ENCODE data around the gene SRSF4. TPM values are rescaled to one million over a fixed set of nuclear protein-coding genes. Genes with fewer than 3 reads are reported as not detected.

SRSF4 gene
- total RNA-seq, 1 donor from 2014 or later: 67.8 TPM

DNA sequence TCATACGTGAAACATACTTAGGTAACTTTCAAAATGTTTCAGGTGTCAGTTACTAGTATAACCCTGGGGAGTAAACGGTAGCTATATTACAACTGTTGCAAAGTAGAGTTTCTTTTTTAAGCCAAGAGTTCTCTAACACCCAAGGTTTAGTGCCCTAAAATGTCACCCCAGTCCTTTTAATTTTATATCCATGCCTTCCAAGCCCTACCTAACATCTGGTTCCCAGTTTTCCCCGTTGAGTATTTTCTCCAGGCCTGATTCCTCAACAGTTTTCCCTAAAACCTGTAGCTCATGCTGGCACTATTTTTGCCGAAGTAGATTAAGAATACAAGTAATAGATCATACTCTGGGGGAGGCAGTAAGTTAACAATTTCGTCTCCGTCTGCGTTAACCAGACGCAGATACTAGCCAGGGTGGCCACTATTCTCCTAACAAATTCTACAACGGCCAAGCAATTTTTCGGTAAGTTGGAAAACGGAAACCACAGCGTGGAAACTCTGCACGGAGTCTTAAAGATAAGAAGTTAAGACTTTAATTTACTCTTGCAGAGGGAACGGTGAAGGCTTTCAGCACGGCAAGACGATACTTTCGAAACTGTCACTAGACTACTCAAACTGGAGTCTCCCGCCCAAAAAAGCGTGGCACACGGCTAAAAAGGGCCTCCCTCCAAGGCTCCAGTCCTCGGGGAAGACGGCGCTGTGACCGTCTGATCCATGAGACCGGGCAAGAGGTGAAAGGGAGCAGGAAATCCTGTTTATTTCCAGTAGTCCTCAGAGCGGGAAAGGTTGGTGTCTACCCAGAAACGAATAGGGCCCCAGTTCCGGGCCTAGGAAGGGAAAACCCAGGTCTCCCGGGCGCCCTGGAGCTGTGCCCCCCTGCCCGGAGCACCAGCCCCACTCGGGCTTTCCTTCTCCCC lies 945 bp downstream of the SRSF4 start:
- Histone ChIP-seq H3K4me1 (peaks cover 58% of the 10 kb centered on the region), H3K4me3 (peak overlapping the region; percentile 80 to 99), H3K9me3 (no peaks in the 10 kb centered on the region), H3K27ac (peak overlapping the region; percentile 99), H3K27me3 (no peaks in the 10 kb centered on the region), H3K36me3 (peaks cover 0 to 8% of the 10 kb centered on the region in 2 donors)
- TF ChIP-seq POLR2A (IDR thresholded peaks at IDR 0.05): no peak
- no peak for TF ChIP-seq POLR2AphosphoS5 (IDR thresholded peaks at IDR 0.05; ENCODE audit: insufficient read depth in 1 of 2, low read depth in 1 of 2)
- TF ChIP-seq, protein P1, sequence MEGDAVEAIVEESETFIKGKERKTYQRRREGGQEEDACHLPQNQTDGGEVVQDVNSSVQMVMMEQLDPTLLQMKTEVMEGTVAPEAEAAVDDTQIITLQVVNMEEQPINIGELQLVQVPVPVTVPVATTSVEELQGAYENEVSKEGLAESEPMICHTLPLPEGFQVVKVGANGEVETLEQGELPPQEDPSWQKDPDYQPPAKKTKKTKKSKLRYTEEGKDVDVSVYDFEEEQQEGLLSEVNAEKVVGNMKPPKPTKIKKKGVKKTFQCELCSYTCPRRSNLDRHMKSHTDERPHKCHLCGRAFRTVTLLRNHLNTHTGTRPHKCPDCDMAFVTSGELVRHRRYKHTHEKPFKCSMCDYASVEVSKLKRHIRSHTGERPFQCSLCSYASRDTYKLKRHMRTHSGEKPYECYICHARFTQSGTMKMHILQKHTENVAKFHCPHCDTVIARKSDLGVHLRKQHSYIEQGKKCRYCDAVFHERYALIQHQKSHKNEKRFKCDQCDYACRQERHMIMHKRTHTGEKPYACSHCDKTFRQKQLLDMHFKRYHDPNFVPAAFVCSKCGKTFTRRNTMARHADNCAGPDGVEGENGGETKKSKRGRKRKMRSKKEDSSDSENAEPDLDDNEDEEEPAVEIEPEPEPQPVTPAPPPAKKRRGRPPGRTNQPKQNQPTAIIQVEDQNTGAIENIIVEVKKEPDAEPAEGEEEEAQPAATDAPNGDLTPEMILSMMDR (IDR thresholded peaks at IDR 0.05): no peak
- DNase-seq (ENCODE audit: extremely low spot score in 2 of 2): no peak
- intact Hi-C loops (cut with DNase I): loop anchor here (2.0 to 5.0 kb wide), 2 partner anchors 58 to 293 kb away; partner anchors contain the start of gene TMEM200B

DNA sequence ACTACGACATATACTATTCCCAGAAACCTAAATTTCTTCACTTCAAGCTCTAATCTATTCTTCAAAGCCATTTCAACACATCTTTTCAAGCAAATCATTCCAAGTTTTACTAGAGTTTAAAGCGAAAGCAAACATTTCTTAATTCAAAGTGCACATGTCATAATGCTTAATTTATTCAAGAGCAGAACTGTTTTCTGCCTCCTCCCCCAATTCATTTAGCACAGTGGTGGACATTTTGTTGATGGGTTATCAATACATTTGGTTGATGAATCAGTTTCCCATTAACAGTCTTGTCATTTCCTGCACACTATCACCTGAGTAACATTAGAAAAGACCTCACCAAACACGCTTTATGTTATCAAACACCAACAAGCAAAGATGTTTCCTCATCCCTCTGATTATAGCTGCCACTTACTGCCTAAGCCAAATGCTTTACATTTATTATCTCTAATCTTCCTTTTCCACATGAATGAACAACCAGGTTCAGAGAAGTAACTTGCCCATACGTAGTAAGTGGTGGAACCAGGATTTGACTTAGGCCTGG lies 2.0 kb downstream of the SRSF4 start:
- H3K27ac ChIP-seq: peak overlapping the region; percentile 99
- peaks cover 59% of the 10 kb centered on the region for H3K4me1 ChIP-seq
- H3K9me3 ChIP-seq: no peaks in the 10 kb centered on the region
- DNase-seq (ENCODE audit: extremely low spot score in 2 of 2): no peak
- H3K27me3 ChIP-seq: no peaks in the 10 kb centered on the region
- peaks cover 0 to 8% of the 10 kb centered on the region in 2 donors for H3K36me3 ChIP-seq
- intact Hi-C loops (cut with DNase I): loop anchor here (2.0 to 5.0 kb wide), 2 partner anchors 57 to 292 kb away; partner anchors contain the start of gene TMEM200B
- TF ChIP-seq POLR2A (IDR thresholded peaks at IDR 0.05) (no peak), POLR2AphosphoS5 (IDR thresholded peaks at IDR 0.05; ENCODE audit: insufficient read depth in 1 of 2, low read depth in 1 of 2) (no peak)
- TF ChIP-seq, protein P1 (IDR thresholded peaks at IDR 0.05): no peak
- peak overlapping the region; percentile 80 to 99 for H3K4me3 ChIP-seq

DNA sequence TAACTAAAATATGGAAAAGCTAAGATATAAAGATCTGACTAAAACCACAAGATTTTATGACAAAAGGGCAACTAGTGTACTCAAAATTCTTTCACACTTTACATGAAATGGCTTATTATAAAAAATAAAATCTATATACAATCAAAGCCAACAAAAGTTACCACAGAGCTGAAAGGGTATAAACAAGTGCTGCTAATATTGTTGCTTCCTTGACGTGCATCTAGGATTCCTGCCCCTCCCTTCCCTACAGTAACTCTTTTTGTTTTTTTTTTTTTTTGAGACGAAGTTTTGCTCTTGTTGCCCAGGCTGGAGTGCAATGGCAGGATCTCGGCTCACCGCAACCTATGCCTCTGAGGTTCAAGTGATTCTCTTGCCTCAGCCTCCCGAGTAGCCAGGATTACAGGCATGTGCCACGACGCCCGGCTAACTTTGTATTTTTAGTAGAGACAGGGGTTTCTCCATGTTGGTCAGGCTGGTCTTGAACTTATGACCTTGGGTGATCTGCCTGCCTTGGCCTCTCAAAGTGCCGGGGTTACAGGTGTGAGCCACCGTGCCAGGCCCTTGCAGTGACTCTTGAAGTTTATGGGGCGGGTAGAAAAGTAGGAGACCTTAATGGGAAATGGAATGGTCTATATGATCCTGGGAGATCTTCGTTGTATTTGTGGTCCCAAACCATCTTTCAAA lies 4.5 kb downstream of the SRSF4 start:
- intact Hi-C loops (cut with DNase I): no loop called here
- Histone ChIP-seq H3K4me3 (no peak overlapping the region), H3K27ac (peak overlapping the region; percentile 56), H3K27me3 (no peaks in the 10 kb centered on the region), H3K4me1 (peaks cover 60% of the 10 kb centered on the region), H3K9me3 (no peaks in the 10 kb centered on the region), H3K36me3 (peaks cover 0 to 8% of the 10 kb centered on the region in 2 donors)
- no peak for TF ChIP-seq POLR2AphosphoS5 (IDR thresholded peaks at IDR 0.05; ENCODE audit: insufficient read depth in 1 of 2, low read depth in 1 of 2)
- TF ChIP-seq, protein P1 (IDR thresholded peaks at IDR 0.05): no peak
- no peak for TF ChIP-seq POLR2A (IDR thresholded peaks at IDR 0.05)
- no peak for DNase-seq (ENCODE audit: extremely low spot score in 2 of 2)

DNA sequence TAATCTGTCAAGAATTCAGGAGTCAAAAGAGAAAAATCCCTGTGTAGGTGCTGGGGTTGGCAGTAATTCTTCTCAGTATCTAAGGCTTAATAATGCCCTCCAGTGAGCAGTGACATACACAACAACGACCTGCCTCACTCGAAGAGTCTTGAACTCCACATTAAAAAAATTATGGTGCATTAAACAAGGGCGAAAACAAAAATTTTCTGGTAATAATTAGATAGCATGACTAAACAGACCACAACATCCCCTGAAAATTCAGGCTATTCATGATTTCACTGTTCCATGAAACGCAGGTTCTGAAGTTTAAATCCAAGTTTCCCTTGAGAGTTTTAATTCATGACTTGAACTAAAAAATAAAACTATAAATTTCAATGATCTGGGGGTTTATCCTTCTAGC lies 5.1 kb downstream of the SRSF4 start:
- Histone ChIP-seq H3K4me1 (peaks cover 63% of the 10 kb centered on the region), H3K9me3 (no peaks in the 10 kb centered on the region), H3K36me3 (peaks cover 0 to 8% of the 10 kb centered on the region in 2 donors), H3K27ac (no peak overlapping the region), H3K27me3 (no peaks in the 10 kb centered on the region), H3K4me3 (no peak overlapping the region)
- TF ChIP-seq POLR2A (IDR thresholded peaks at IDR 0.05): no peak
- TF ChIP-seq, protein P1 (IDR thresholded peaks at IDR 0.05): no peak
- TF ChIP-seq POLR2AphosphoS5 (IDR thresholded peaks at IDR 0.05; ENCODE audit: insufficient read depth in 1 of 2, low read depth in 1 of 2): no peak
- intact Hi-C loops (cut with DNase I): no loop called here
- DNase-seq (ENCODE audit: extremely low spot score in 2 of 2): no peak

Data from vagina (tissue), 2 donors.